G401.6 (cell line): ENCODE results near the gene ST6GALNAC6.
"Not testable (repeated sequence)": the region's sequence is repeated elsewhere in the genome, so short reads cannot be mapped to it uniquely, and the experiment has no call there.

Experiments
- FAIRE-seq: peaks from 2 replicates; lab custom pipeline; 2012; peaks lifted over from hg19 to GRCh38; lab: Jason Lieb, UNC

ST6GALNAC6 gene

DNA sequence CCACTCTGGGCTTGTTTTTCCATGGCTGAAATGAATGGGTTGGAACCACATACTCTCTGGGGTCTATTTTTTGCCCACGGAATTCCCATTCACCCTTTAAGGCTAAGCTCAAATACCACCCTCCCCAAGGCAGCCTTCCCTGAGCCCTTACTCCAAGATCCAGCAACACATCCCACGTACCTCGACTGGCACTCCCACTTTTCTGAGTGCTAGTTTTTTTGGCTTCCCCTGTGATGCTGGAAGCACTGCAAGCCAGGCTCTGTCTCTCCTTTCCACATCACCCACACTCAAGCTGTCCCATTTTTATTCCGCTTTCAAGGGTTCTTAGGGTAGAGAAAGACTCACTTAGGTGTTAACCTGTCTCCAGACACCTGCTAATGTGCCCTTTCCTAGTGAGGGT is 6.0 kb downstream of the ST6GALNAC6 start:
- FAIRE-seq, result no peak

DNA sequence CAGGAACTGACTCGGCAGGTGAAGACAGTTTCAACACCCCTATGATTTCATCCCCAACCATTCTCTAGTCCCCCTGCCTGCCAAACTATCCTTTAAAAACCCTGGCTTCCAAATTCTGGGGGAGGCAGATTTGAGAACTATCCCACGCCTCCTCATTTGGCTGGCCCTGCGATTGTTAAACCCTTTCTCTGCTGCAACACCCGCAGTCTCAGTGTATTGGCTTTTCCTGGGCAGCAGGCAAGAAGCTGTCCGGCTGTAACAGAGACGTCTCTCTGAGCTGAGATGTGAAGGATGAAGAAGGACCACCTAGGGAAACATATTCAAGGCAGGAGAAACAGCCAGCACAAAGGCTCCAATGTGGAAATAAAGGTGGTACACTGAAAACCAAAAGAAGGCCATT is 6.6 kb downstream of the ST6GALNAC6 start:
- no peak for FAIRE-seq

DNA sequence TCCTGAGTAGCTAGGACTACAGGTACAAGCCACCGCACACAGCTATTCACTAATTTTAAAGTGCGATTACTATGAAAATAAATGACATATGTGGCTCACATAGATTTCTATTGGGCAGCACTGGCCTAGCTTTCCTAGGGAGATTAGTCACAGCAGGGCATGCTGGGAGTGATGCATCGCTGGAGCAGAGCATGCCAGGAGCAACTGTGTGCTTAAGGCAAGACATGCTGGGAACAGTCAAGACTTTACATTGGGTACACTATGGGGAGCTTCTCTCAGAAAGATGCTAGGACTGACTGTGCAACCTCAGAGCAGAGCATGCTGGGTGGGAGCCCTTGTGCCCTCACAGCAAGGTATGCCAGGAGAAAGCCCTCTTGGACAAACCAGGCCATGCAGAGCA is 9.3 kb downstream of the ST6GALNAC6 start:
- FAIRE-seq, result no peak

DNA sequence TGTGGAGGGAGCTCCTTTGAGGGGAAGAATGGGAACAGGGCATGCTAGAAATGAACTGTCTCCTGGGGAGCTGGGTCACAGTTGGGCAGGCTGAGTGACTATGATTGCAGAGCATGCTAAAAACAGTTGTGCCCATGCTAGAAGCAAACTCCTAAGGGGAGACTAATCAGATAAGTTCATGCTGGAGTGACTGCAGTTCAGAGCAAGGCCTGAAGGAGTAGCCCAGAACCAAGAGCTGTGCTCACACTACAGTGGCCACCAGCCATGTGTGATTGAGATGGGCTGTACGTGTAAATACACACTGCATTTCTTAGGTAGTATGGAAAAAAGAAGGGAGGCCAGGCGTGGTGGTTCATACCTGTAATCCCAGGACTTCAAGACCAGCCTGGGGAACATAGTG is 11.6 kb downstream of the ST6GALNAC6 start:
- peak; percentile 85 for FAIRE-seq

DNA sequence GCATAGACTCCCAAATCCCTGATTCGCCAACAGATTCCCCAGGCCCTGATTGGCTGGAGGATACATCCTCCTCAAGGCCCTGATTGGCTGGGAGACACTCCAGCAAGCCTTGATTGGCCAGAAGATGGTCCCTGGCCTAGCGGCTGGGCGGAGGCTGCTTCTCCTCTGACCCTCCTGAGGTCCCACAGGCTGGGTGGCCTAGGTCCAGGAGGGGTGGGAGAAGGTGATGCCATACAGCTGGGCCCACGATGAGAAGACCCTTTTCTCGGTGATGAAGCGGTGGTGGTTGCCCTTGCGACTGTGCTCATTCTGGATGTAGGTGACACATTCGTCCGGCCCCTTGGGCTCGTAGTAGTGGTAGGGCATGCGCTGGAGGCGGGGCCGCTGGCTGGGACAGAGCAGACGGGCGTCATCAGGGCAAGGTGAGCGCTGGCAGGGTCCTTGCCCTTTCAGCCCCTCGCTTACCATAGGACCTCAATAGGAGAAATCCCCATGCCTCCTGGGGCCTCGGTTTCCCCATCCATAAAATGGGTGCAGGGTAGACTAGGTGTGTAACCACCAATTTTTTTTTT is 12.9 kb downstream of the ST6GALNAC6 start:
- no peak for FAIRE-seq

DNA sequence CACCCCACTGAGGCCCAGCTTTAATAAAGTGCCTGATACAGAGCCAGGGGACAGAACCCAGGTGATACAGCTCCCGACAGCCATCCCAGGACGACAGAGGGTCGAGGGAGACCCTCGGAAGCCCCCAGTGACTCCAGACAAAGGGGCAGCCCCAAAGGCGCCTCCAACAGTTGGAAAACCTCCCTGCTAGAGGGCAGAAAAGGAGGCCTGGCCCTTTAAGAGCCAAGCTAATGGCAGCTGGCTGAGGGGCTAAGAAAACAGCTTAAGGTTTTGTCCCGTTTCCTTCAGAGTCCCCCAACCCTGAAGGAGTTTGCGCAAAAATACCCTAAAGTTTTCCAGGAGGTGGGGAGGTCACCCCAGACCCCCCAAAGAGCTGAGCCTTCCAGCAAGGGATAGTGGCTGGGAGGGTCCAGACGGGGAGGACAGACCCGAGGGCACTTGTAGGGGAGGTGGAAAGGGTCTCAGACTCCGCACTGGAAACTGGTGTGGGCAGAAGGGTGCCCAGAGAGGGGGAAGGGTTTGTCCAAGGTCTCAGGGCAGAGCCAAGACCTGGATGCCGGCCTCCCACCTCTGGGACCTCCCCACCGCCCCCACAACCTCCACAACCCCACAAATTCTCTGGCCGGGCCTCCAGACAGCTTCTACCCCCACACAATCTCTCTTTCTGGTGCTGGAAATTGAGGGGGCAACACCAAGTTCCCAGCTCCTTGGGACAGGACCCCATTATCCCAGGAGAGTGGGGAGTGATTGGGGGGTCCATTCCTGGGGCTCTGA is 13.7 kb downstream of the ST6GALNAC6 start:
- no peak for FAIRE-seq

DNA sequence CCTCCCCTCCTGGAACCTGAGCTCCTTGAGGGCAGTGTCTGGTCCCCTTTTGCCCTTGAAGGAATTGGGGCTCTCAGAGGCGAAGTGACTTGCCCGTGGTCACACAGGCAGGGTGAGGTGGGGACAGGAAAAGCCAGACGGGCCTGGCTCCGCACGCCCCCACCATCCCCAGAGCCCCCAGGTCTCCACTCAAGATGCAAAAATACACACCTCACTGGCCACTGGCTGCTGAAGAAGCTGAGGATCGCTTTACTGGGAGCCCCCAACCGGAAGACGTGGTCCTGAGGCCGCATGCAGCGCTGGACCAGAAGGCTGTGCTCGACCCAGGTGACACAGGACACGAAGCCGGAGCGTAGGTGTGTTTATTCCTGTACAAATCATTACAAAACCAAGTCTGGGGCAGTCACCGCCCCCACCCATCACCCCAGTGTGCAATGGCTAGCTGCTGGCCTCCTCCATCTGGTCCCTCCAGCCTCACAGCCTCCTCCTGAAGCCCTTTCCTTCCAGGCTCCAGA is 14.4 kb downstream of the ST6GALNAC6 start:
- FAIRE-seq, result no peak

DNA sequence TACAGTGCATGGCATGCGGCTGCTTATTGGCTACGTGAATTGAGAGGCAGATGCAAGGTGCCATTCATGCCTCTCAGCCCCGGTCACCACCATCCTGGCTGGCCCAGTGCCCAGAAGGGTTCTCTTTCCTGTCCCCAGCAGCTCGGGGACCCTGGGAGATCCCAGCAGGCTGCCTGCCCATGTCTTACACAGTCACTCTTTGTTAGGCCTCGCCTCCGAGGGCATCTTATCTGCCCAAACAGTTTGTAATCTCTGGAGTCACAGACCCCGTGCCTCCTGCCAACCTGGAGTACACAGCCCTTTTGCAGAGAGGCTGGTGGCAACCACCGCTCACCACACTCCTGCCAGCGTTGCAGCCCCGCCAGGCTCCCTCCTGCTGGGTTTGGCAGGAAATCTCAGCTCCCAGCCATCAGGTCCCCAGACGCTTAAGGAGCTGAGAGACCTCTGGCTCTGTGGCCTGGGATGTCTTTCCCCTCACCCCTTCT is 14.9 kb downstream of the ST6GALNAC6 start:
- FAIRE-seq, result no peak

DNA sequence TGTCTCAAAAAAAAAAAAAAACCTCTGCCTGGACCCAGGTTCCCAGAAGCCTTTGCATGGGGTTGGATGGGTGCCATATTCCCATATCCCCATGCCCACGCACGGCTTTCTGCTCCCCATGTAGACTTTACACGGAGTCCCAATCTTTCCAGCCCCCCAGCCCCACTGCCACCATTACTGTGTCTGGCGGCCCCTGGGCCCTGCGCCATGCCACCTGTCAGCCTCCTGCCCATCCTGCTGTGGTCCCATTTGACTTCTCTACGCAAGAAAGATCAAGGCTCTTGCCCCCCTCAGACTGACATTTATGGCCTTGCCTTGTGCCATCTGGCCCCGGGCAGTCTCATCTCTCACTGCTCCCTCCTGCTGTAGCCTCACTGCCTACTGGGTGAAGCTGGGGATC is 15.4 kb downstream of the ST6GALNAC6 start:
- no peak for FAIRE-seq

DNA sequence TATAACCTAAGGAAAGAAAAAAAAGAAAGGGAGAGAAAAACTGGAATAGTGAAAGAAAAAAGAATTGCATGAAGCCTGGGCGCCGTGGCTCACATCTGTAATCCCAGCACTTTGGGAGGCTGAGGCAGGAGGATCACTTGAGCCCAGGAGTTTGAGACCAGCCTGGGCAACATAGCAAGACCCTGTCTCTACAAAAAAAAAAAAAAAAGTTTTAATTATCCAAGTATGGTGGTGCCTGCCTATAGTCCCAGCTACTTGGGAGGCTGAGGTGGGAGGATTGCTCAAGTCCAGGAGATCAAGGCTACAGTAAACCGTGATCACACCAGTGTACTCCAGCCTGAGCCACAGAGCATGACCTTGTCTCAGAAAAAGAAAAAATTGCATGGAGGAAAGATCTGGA is 17.7 kb downstream of the ST6GALNAC6 start:
- FAIRE-seq, result not testable (repeated sequence)

DNA sequence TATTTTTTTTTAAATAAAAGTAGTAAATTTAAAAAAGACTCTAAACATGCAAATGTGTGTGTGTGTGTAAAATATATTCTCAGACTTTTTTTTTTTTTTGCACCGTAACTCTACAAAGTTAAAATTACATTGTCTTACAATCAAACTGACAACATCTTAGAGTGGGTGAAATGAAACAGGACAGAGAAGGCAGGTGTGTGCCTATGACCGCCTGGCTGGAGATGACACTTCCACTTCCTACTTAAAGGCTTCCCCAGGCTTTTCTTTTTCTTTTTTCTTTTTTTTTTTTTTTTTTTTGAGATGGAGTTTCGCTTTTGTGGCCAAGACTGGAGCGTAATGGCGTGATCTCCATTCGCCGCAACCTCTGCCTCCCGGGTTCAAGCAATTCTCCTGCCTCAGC is 19.3 kb downstream of the ST6GALNAC6 start:
- no peak for FAIRE-seq

DNA sequence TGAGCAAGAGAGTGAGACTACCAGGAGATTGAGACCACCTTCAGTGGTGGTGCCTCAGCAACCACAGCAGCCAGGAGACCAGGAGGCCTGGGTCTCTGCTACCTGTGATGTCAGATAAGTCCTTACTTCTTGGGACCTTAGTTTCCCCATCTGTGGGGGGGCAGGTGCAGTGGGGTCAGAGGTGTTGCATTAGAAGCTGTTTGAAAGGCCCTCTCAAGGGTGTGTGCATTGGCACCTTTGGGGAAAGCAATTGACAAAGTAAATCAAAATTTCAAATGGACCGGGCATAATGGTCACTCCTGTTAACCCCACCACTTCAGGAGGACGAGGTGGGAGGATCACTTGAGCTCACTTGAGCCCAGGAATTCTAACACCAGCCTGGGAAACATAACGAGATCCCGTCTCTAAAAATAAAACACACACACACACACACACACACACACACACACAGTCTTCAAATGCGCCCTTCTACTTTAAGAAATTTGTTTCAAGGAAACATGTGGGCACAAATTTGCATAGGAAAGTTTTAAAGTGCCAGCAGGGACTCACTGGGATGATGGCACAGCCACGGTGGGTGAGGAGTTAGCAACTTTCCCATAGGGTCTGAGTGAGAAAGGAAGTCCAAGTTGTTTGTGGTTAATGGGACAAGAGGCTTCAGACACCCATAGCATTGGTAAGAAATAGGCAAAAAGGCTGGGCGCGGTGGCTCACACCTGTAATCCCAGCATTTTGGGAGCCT is 20.6 kb downstream of the ST6GALNAC6 start:
- FAIRE-seq, result no peak

DNA sequence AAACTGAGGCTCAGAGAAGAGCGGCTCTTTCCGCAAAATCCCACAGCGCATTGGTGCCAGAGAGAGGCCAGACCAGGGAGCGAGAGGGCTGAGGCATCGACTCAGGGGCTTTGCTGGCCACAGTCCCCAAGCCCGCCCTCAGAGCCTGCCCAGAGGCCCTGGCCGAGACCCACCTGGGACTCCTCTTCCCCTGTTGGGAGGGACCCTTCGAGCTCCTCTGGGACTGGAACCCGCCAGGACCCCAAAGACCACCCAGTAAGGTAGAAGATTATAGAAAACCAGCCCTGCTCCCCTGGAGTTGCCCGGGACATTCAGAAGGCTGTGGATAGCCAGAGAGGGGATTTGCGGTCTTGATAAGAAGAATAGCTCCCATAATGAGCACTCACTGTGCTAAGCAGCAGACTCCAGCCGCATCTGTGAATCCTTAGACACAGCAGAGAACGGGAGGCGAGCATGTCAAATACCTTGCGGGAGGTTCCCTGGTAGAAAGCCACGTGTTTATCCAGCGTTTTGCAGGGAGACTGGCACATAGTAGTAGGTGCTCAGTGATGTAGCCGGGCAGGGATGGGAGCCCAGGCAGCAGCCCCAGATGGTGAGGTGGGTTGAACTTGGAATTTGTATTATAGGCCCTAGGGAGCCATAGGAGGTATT is 21.3 kb downstream of the ST6GALNAC6 start:
- FAIRE-seq, result no peak

DNA sequence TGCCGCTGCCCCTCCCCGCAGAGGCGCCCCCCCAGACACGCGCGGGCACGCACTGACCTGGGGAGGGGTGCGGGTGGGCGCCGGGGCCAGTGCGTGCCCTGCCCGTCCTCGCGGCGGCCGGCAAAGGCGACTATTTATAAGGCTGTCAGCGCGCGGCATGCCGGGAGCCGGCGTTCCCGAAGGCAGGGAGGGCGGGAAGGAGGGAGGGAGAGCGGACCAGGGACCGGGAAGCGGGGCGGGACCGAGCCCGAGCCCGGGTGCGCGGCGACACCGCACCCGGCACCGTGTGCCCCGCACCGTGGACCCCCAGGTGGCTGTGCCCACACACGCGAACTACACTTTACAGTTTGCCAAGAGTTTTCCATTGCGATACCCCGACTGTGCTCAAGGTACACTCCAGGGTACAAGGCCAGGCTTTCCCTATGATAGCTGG is 21.8 kb downstream of the ST6GALNAC6 start, which contains the start of gene AK1:
TSS of gene AK1 (minus strand) at position 110 of the 433 bp plus-strand sequence. CDS start 3,058 bp downstream, outside the sequence.
- no peak for FAIRE-seq

DNA sequence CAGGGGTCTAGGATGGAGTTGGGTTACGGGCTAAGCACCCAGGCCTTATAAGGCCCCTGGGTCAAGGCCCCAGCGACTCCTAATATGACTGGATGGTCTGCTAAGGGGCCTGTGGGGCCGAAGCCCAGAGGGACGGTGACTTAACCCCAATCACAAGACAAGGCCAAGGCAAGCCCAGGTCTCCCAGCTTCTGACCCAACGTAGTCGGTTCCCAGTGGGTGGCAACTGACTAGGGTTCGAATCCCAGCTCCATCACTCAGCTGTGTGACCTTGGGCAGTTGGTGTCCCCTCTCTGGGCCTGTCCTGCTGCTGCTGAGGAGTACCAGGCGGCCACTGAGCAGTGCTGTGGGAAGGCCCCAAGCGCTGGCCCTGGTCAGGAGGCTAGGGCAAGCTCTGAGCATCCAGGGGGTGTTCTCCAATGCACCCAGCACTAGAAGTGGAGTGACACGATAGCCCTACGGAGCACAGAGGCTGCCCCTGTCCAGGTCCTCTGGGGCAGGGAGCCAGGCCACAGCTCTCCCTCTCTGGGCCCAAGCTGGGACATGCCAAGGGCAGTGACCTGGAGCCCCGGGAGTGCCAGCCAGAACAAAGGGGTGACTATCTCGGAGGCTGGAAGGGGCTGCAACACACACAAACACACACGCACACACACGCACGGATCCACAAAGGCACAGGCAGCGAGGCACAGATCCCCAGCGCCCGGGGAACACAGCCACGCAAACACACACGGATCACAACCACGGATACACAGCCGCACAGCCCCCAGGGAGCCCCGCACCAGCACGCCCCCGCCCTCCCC is 22.4 kb downstream of the ST6GALNAC6 start:
- FAIRE-seq, result no peak

DNA sequence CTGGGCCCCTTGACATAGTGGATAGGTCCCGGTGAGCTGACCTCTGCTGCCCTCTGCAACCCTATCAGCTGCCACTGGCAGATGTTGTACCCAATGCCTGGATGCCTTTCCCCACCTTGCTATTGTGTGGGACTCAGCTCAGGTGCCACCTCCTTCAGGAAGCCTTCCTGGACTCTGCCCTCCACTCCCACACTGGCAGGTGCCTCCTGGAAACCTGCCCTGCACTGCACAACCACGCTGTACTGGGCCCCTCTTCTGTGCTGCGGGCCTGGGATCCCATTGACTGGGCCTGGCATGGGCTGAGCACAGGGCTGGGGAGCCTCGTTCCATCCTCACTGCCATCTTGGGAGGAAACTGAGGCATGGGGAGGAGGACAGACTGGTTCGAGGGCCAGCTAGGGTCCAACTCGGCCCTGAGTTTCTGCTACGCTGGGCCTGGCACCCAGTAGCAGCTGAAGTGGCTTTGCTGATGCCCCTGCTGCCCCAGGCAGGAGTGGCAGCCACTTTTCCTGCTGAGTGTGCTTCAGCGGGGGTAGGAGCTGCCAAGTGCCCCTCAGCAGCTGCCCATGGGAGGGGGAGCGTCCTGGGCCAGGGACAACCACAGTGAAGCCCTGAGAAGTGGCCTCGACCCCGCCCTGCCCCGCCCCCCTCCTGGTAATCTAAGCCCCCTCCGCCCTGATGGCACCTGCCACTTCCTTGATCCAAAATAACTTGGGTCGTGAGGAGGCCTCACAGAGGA is 23.2 kb downstream of the ST6GALNAC6 start:
- FAIRE-seq, result no peak

DNA sequence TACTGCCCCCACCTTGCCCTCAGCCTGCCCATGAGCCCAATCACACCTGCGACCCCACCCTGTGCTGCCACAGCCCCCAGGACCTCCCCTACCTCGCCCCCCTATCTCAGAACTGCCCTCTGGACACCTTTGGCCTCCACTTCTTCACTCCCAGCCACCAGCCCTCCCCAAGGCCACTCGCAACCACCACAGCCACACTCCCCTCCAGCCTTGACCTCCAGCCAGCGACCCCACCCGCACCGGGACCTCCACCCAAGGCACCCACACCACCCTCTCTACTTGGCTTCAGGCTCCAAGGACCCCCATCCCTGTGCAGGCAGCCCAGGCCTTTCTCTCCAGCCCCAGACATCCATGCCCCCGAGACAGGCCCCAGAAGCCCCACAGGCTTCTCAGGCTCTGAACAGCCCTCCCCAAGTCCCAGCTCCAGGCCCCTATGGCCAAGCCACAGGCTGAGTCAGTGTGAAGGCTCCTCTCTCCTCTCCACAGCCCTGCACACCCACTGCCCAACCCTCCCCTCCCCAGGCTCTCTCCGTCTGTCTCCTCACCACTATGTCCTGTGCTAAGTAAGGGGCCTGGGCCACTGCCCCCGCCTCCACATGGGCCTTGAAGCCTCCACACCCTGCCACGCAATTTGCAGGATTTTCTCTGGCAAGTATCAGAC is 24.0 kb downstream of the ST6GALNAC6 start:
- no peak for FAIRE-seq

DNA sequence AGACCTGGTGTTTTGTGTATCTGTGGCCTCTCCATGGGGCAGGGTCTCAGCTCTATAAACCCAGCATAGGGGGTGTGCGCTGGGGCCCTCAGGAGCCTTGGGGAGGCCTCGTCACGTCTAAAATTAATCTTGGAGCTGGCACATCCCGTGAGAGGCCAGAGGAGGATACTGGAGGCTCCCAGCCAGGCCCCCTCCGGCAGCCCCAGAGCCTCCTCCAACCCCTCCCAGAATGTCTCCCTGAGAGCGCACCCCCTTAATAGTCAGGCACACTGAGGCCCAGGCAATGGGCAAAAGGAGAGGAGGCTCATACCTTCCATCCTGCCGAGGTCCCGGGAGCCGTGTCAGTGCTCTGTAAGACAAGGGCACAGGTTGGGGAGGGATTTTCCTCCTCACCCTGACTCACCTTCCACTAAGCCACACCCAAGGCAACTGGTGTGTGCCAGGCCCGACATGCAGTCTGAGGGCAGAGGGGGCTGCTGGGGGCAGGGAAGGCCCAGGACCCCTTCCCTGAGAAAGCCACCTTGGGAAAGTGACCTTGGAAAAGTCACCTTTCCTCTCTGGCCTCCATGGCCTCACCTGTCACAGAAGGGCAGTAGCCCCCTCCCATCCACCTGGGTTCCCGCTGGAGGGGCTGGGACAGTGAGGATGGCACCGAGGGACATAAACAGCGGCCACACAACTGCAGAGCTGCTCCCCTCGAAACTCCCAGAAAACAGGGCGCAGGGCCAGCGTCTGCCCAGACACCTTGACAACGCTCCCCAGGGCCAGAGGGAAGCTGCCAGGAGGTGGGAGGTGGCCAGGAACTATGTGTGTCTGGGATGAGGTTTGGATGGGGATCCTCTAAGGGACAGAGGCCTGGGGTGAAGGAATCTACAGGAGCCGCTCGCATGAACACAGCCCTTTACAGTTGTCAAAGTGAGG is 24.8 kb downstream of the ST6GALNAC6 start:
- no peak for FAIRE-seq

DNA sequence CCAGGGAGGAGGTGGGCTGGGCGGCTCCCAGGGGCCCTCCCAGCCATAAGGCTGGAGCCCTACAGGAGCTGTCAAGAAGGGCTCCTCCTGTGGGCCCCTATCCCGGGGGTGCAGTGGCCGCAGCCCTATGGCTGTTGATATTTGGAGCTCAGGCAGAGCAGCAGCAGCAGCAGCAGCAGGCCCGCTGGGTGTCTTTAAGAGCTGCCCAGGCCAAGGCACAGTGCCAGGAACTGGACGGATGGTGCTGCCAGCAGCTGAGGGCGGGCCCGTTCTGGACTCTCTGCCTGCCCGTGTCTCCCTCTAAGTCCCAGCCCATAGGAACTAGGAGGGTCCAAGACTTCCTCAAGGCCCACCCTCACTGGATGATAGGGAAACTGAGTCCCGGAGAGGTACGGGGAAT is 25.5 kb downstream of the ST6GALNAC6 start:
- no peak for FAIRE-seq
